ENCODE data around the gene MYO1D.

GRCh38 chr17:32486701-32487472 is 390.0 kb downstream of the MYO1D start, which contains the start of gene CDK5R1:
- TF ChIP-seq CTCF (IDR thresholded peaks at IDR 0.05) (no peak), POLR2A (IDR thresholded peaks at IDR 0.05) (no peak), EP300 (IDR thresholded peaks at IDR 0.05) (no peak), POLR2AphosphoS5 (IDR thresholded peaks at IDR 0.05) (no peak)

Data from suprapubic skin (tissue), 4 donors.